GM12891 (cell line): ENCODE data around the gene LHX6.

Source experiments
- POLR2A ChIP-seq: IDR thresholded peaks from 2 replicates; pipeline ENCODE4 v1.6.1; 2011; ENCODE audit warnings: low read depth, low read length, control low read depth
- POLR2AphosphoS5 ChIP-seq: IDR thresholded peaks from 2 replicates; pipeline ENCODE4 v1.6.1; 2011; ENCODE audit warnings: low read depth, low read length, control low read depth
- POU2F2 ChIP-seq: IDR thresholded peaks from 2 replicates; pipeline ENCODE4 v1.6.1; 2011; ENCODE audit warnings: low read depth, mild to moderate bottlenecking, control low read depth, low read length, moderate library complexity
- TAF1 ChIP-seq: IDR thresholded peaks from 2 replicates; pipeline ENCODE4 v1.6.1; 2011; ENCODE audit warnings: low read depth, low read length, control low read depth

GRCh38 chr9:122236681-122237080 is 7.9 kb upstream of the LHX6 start:
- TF ChIP-seq POLR2A: no peak
- TF ChIP-seq POLR2AphosphoS5: no peak
- TF ChIP-seq TAF1: no peak
- no peak for TF ChIP-seq POU2F2
